ENCODE measurements around the gene OCA2.
"Not testable (repeated sequence)": the region's sequence is repeated elsewhere in the genome, so short reads cannot be mapped to it uniquely, and the experiment has no call there.

Gene OCA2

DNA sequence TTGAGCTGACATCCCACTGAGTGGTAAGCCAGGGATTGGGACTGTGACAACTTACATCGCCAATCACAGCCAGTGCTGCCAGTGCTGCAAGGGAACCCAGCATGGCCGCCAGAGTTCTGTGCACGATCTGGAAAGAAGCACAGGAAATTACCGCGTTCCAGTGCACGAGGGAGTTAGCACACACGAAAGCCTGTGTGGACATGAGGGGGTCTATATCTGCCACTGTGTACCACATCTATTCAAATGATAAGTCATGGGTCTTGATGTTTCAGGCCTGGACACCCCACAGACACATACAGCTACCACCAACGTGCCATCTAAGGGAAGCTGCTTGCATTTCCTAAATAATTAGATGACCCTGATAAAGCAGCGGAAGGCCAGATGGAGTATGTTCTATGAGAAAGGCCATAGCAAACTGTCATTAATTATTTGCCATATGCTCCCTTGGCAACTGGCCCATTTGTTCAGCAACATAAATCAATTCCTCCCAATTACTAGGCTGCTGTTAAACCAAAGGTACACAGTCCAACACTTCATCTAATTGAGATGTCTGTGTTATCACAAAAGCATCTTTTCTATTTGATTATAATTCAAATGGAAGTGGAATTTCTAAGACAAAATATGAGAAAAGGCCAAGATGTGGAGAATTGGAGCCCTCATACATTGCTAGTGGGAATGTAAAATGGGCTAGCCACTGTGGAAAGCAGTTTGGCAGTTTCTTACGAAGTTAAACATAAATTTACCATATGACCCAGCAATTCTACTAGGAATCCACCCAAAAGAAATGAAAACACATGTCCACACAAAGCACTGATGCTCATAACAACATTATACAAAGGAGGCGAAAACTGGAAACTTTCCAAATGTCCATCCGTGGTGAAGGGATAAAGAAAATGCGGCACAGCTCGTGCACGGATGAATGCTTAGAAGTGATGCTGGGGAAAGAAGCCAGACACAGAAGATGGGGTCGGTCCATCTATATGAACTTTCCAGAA lies 108.3 kb downstream of the OCA2 start:
- no peak for DNase-seq

DNA sequence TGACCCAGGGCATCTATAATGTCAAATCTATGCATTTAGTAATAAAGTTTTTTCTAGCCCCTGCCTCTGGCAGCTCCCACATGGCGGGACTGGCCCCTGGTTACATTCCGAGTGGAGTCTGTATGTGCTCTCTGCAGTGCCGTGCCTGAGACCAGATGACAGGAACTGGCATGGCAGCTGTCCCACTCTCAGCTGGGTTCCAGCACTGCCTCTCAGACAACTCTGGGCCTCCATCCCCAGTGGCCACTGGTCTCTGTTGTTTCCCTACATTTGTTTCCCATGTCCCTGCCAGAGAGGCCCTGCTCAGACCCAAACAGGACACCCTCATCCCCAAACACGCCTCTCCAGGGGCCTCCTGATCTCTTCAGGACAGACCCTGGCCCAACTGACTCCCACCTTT lies 109.3 kb downstream of the OCA2 start:
- DNase-seq, result no peak

DNA sequence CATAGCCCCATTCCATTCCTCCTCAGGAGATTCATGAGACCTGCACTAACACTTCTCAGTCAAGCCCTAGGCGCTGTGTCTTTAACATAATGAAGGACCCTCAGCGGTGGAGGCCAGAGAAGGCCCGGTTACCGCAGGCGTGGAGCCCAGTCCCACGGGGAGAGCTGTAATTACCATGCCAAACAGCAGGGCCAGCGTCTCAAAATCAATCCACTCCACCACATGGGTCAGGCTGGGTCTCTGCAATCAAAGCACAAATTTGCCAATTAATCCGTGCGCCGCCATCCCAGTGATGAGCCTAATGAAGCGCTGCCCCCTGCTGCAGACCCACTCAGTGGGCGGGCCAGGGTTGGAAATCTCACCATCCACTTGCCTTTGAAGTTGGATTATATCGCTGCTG lies 109.7 kb downstream of the OCA2 start:
- DNase-seq, result no peak

DNA sequence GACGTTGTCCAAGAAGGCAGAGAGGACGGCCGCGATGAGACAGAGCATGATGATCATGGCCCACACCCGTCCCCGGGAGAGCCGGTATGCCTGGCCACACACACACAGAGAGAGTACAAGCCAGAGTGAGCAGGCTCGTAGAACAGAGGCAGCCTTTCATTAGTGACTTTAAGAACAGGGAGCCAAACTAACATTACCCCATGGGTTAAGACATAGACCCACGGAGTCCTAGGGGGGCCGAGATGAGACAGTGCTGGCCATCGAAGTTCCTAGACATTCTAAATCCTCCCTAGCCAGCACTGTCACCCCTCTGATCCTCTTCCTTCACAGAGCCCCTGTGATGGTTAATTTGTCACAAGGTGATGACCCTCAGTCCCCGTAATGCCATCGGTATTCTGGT lies 114.0 kb downstream of the OCA2 start:
- no peak for DNase-seq

DNA sequence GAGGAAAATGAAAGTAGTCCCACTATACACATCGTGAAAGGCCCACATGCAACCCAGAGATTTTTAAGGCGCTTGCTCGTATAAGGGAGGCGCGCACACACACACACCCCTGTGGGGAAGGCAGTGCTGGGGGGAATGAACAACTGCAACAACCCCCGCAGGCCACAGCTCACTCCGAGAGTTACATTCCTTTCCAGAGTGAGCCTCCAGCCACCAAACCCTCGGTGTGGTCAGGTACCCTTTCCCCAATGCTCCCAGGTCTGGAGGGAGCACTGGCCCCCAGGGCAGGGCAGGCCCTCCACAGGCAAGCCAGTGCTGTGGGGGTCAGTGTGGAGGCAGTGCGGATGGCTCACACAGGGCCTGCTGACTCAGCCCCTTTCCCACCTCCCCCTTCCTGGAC lies 115.6 kb downstream of the OCA2 start:
- no peak for DNase-seq

DNA sequence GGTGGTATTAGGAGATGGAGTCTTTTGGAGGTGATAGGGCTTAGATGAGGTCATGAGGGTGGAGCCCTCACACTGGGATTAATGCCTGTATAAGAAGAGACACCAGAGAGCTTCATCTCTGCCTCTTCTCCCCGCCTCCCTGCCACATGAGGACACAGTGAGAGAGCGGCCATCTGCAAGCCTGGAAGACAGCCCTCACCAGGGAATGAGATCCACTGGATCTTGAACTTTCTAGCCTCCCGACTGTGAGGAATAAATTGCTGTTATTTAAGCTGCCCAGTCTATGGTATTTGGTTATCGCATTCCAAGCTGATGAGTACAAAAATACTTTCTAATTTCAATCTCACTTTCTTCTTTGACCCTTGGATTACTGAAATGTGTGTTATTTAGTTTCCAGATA lies 121.4 kb downstream of the OCA2 start:
- DNase-seq, result no peak

DNA sequence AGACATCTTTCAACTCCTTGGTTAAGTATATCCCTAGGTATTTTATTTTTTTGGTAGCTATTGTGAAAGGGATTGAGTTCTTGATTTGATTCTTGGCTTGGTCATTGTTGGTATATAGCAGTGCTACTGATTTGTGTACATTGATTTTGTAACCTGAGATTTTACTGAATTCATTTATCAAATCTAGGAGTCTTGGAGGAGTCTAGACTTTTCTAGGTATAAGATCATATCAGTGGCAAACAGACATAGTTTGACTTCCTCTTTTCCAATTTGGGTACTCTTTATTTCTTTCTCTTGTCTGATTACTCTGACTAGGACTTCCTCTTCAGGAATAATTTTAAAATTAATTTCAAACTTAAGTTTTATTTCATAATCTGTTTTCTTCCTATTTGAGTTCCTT lies 125.2 kb downstream of the OCA2 start:
- no peak for DNase-seq

DNA sequence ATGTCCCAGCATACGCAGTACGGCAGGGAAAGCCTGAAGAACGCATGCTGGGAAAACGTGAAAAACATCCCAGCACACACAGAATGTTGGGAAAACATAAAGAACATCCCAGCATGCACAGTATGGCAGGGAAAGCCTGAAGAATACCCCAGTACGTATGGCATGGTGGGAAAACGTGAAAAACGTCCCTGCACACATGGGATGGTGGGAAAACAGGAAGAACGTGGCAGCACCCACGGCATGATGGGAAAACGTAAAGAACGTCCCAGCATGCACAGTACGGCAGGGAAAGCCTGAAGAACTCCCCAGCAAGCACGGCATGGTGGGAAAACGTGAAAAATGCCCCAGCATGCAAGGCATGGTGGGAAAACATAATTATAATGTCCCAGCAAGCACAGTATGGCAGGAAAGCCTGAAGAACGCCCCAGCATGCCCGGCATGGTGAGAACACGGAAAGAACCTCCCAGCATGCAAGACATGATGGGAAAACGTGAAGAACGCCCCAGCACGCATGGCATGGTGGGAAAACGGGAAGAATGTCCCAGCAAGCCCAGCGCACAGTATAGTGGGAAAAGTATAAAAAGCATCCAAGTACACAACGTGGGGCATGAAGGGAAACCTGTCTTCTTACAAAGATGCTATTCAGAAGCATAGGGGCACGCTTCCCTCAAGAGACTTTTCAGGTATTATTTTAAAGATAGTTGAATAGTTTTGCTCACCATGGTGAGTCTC lies 128.3 kb downstream of the OCA2 start:
- no peak for DNase-seq

DNA sequence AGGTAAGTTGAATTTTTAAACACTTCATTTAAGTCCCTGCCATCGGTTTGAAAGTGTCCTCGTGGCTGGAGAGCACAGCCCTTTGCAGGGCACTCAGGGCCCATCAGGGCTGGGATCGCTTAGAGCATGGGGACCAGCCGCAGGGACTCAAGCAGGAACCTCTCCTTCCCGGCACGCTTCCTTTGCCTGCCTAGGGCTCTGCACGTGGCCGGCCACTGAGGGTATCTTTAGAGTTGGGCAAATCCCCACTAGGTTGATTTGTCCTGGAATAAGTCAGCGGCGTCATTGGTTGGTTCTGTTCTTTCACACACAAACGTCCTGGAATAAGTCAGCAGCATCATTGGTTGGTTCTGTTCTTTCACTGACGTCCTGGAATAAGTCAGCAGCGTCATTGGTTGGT lies 131.6 kb downstream of the OCA2 start:
- DNase-seq, result no peak

DNA sequence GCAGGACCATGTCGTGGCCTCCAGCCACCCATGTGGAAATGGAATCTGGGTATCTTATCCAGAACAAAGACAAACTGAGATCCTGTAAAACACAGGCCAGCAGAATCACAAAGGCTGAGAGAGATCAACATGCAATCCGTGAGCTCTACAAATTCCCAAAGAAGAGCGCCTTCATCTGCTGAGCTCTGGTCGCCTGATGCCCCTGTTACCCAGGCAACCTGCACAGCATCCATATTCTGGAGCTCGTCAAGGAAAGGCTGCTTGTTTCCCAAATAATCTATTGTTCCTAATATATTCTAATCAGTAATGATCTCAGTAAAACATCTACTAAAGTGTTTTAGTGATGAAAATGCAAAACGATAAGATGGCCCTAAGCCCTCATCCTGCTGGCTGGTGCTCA lies 133.6 kb downstream of the OCA2 start:
- no peak for DNase-seq

DNA sequence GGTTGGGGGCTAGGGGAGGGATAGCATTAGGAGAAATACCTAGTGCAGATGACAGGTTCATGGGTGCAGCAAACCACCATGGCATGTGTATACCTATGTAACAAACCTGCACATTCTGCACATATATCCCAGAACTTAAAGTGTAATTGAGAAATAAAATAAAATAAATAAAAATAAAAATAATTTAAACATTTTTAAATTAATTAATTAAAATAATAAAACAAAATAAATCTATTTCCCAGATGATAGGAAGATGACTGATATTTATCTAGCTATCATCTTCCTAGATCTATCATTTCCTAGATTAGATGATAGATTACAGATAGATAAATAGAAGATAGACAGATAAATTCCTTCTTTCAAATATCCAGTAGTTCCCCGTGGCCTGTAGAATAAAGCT lies 137.3 kb downstream of the OCA2 start:
- no peak for DNase-seq

DNA sequence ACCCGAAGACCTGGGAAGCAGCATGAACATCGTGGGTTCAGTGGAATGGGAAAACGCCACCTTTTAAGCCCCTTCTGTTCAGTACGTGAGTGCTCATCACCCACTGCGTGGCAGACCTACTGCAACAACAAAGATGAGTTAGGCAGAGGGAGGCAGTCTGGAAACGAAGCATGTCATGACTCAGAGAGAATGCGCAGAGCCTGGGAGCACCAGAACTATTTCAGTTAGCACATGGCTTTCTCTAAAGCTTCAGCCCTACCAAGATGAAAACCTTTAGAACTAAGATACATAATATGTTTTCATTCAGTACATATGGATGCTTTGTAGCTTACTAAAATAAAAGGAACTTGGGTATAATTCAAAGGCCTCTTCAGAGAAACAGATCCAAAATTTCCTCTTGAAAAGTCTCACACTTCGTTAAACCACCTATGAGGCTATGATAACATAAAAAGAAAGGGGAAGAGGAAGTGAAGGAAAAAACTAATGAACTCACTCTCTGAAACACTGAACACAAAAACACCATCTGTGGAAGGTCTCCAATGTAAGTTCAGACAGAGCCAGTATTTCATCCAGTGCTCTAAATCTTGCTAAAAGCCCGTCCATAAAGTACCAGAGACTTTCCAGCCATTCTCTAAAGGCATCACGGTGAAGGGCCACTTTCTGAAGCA lies 140.1 kb downstream of the OCA2 start:
- DNase-seq, result no peak

DNA sequence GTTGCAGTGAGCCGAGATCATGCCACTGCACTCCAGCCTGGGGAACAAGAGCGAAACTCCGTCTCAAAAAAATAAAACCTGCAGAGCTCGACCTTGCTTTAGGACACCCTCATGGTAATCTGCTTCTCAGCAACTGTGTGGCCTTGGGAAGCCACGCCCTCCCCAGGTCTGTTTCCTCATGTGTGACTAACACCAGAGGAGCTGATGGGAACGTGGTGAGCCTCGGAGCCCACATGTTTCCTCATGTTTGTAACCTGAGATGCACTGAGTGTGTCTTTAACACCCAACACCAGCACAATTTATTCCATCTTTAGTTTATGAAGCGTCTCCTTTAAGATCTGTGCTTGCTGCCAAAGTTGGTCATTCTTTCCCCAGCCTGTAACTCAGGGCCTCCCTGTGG lies 142.8 kb downstream of the OCA2 start:
- no peak for DNase-seq

DNA sequence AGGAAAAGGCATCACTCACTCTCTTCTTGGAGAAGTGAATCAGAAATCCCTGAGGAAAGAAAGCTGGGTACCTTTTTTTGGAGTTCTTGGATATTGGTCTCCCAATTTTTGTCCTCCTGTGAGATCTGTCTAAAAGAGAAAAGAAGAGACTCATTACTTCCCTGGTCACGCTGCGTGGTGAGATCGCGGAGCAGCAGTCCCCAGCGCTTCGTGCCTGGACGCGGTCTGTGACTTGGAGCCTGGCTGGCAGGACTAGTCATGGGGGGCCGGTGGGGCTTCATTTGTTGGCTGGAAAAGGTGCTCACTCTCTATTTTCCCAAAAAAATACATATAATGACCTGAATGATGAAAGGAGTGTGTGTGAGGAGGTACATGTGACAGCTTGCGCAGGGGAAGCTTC lies 144.0 kb downstream of the OCA2 start:
- no peak for DNase-seq

DNA sequence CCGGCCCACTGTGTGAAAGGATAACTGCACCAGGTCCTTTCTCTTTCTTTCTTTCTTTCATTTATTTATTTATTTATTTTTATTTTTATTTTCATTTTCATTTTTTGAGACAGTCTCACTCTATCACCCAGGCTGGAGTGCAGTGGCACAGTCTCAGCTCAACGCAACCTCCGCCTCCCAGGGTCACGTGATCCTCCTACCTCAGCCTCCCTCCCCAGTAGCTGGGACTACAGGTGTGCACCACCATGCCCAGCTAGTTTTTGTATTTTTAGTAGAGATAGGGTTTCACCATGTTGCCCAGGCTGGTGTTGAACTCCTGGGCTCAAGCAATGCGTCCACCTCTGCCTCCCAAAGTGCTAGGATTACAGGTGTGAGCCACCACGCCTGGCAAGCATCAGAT lies 146.5 kb downstream of the OCA2 start:
- not testable (repeated sequence) for DNase-seq

DNA sequence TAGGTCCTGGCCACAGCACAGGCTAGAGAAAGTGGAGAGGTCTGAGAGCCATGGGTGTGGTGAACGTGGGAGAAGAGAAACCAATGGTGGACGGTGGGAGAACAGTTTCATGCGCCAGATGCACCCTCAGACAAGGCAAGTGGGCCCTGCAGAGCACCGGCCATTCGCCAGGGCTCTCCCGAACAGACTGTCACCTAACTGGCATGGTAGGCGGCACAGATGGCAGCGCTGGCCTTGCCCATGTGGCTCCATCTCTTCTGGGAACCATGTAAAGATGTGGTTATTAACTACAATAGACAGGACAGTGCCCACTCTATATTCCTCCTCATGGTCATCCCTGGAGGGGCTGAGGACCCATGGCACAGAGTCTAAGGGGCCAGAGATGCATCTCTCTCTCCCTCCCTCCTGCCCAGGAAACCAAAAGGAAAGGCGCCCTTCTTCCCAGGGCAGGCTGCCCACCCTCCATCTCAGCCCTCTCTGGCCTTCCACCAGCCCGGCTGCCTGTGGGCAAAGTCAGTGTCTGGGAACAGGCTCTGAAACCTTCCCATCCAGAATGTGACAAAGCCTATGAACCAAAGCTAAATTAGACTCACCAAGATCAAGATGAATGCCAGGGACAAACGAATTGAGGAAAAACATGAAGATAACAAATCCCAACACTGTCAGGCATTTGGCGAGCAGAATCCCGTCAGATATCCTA lies 147.8 kb downstream of the OCA2 start:
- DNase-seq, result no peak

DNA sequence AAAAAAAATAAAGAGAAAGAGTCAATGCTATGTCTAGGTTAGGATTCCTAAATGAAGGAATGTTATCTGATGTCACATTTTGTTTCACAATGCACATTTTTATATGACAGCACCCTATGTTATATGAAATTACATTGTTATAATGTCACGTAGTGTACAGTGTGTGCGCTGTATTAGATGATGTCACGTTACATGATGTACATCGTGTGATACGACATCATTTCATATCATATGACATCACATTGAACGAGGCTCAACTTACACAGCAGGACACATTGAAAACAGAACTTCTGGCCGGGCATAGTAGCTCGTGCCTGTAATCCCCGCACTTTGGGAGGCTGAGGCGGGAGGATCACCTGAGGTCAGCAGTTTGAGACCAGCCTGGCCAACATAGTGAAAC lies 150.0 kb downstream of the OCA2 start:
- DNase-seq, result no peak

DNA sequence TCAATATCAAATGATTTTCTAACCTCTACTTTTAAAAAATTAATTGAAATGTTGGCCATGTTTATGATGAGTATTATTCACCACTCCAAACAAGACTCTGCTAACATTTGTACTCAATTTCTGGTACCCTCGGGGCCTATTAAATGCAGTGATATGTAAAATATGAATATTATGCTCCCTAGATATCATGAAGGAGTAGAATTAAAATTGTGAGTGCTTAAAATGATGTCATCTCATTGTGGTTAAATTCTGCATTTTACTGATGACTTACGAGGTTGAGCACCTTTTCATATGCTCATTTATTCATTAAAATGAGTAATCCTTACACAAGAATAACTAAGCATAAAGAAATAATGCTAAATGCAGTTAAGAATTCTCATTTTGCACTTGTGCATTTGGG lies 159.9 kb downstream of the OCA2 start:
- DNase-seq, result no peak

DNA sequence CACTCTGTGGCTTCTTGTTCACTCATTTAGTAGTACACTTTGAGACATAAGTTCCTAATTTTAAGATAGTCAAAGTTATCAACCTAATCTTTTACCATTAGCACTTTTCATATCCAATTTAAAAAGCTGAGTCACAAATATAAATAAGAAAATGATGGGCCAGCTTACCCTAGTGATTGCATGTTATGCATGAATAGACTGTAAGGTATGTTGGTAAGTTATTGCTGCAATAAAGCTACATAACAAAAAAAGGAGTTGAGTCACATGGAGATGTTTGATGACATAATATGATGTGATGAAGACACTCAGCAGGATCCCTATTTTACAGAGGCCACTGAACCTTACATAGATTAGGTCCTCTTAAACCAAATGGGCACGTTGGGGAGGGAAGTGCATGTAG lies 161.3 kb downstream of the OCA2 start:
- no peak for DNase-seq

DNA sequence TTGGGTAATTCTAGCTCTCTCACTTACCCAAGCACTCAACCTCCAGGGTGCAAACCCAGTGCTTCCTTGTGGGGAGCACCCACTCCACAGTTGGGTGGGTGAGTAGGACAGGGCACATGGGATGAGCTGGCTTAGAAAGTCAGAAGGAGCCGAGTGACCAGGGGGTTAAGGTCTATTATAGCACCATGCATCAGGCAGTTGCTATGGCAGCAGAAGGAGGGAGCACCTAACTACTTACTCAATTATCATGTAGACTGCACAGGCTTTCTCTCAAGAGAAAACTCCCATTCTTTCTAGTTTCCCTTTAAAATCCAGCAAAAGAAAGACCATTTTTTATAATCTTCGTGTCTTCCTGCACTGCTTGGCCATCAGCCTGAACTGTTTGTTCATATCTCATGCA lies 163.0 kb downstream of the OCA2 start:
- DNase-seq, result no peak

DNA sequence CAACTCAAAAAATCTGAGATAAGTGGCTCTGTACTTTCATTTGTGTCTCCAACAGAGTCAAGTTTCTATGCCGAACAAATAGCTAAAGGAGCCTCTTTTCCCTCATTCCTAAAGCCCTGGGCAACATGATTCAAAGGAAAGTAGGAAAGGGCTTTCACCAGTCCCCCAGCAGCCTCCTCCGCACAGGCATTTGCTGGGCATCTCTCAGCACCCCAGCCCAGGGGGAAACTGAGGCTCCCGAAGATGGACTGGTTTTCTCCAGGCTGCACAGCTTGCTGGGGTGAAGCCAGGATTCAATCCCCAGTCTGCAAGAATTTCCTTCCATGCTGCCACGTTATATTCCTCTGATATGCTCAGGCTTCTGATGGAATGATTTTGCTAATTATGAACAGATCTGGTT lies 163.8 kb downstream of the OCA2 start:
- no peak for DNase-seq

DNA sequence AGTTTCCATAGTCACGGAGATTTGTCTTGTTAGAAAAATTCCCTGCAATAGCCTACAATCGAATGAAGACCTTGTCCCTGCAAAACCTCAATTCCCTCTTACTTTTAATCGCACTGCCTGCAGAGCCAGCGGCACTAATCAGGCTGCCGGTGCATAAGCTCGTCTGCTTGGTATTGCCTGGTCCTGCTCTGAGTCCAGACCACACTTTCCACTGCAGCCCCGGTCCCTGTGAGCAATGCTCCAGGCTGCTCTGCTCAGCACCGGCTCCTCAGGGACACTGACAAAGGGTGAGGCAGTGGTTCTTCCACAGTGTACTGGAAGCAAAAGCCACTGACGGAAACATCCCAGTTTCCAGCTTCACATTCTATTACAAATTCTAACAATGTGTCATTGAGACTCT lies 164.3 kb downstream of the OCA2 start:
- no peak for DNase-seq

DNA sequence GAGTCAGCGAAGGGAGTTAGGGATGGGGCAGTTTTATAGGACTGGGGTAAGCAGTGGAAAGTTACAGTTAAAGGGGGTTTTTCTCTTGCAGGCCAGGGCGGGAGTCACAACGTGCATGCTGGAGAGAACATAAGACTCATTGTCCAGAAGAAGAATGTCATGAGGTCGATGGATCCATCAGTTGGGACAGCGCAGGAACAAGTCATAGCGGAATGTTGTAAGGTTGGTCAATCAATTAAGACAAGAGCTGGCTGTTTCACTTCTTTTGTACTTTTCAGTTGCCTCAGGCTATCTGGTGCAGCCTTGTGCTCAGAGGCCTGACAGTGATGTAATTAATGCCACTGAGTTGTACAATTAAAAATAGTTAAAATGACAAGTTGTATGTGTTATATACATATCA lies 165.6 kb downstream of the OCA2 start:
- DNase-seq, result no peak
